Calu3 (cell line): Measurements from ENCODE around the gene NELL1. TPM values are rescaled to one million over a fixed set of nuclear protein-coding genes. Genes with fewer than 3 reads are reported as not detected.

Source experiments
- BruUV-seq: library from RNA; stranded (reverse); fragments of 400-500 nt; replicated peaks from 2 replicates; lab custom pipeline; 2021; lab: Mats Ljungman, UMichigan
- CTCF ChIA-PET: fragments of 300-600 bp; sonication (Branson Sonifier 250); formaldehyde crosslinking; loops from one replicate; lab custom pipeline; 2022; ENCODE audit warnings: antibody characterized with exemption; lab: Charles Lee
- DNase-seq: peaks from one replicate; pipeline ENCODE4 v3.0.0; 2022
- H3K27ac Mint-ChIP-seq: one replicate; pipeline ENCODE4 v1.8.0; 2022; ENCODE audit warnings: mixed read lengths; ENCODE audit not compliant: unreplicated experiment
- H3K27me3 Mint-ChIP-seq: one replicate; pipeline ENCODE4 v1.8.0; 2022; ENCODE audit warnings: mixed read lengths; ENCODE audit not compliant: unreplicated experiment
- H3K36me3 Mint-ChIP-seq: one replicate; pipeline ENCODE4 v1.8.0; 2022; ENCODE audit warnings: mild to moderate bottlenecking, moderate library complexity, mixed read lengths; ENCODE audit not compliant: insufficient read depth, unreplicated experiment
- H3K4me1 Mint-ChIP-seq: one replicate; pipeline ENCODE4 v1.8.0; 2022; ENCODE audit warnings: mild to moderate bottlenecking, low read depth, mixed read lengths; ENCODE audit not compliant: unreplicated experiment
- H3K4me3 Mint-ChIP-seq: one replicate; pipeline ENCODE4 v1.8.0; 2022; ENCODE audit warnings: mild to moderate bottlenecking, low read depth, moderate library complexity, mixed read lengths; ENCODE audit not compliant: unreplicated experiment
- H3K9me3 Mint-ChIP-seq: one replicate; pipeline ENCODE4 v1.8.0; 2022; ENCODE audit warnings: low read depth, mixed read lengths; ENCODE audit not compliant: unreplicated experiment
- CTCF ChIP-seq: fragments of 200-600 bp; IDR thresholded peaks from one replicate; pipeline ENCODE4 v1.8.0; 2022; ENCODE audit warnings: antibody characterized with exemption; ENCODE audit not compliant: unreplicated experiment
- intact Hi-C: fragments of 100-400 bp; cut with micrococcal nuclease; formaldehyde crosslinking; loops from one replicate; pipeline ENCODE4 v1.10.0; 2022; ENCODE audit not compliant: unreplicated experiment
- total RNA-seq: library from RNA; stranded (reverse); gene quantifications from 2 replicates; pipeline ENCODE4 v1.2.3, GENCODE V29; 2022

Gene NELL1
- total RNA-seq, 1 experiment from 2014 or later = not detected

GRCh38 chr11:20652150-20652806, 17.1 kb upstream of the NELL1 start:
- Mint-ChIP-seq H3K27ac (no peak overlapping the region), H3K36me3 (no peaks in the 10 kb centered on the region), H3K4me3 (no peak overlapping the region), H3K9me3 (no peaks in the 10 kb centered on the region), H3K27me3 (peaks cover 52% of the 10 kb centered on the region), H3K4me1 (no peaks in the 10 kb centered on the region)
- intact Hi-C loops = no loop called here
- no TSS peak for BruUV-seq
- CTCF ChIA-PET = no interaction called here
- TF ChIP-seq CTCF = no peak
- DNase-seq = no peak

DNA sequence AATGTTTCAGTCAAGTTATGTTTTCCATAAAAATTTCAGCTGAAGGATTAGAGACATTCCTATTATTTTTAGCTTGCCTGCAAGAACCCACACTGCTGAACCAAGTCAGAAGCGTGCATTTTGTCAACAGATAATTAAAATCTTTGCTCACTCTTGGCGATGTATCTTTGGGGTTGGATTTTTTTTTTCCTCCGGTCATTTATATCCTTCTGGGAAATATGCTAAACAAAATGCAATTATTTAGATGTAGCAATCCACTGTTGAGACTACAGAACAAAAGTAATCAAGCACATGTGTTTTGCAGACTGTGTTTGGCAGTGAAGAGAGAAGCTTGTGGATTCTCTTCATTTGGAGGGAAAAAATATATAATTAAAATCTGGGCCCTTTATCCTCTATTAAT, 15.3 kb upstream of the NELL1 start:
- peaks cover 52% of the 10 kb centered on the region for H3K27me3 Mint-ChIP-seq
- no peak overlapping the region for H3K27ac Mint-ChIP-seq
- H3K4me3 Mint-ChIP-seq = no peak overlapping the region
- no TSS peak for BruUV-seq
- no peaks in the 10 kb centered on the region for H3K4me1 Mint-ChIP-seq
- CTCF ChIA-PET = interaction anchor here (0.6 kb wide), 2 partner anchors 97 to 478 kb away, joined by 3 read pairs; no protein-coding TSS in a partner anchor
- H3K9me3 Mint-ChIP-seq = no peaks in the 10 kb centered on the region
- DNase-seq = no peak
- H3K36me3 Mint-ChIP-seq = no peaks in the 10 kb centered on the region
- intact Hi-C loops = no loop called here
- no peak for TF ChIP-seq CTCF

GRCh38 chr11:20656901-20657300, 12.5 kb upstream of the NELL1 start:
- Mint-ChIP-seq H3K27ac (no peak overlapping the region), H3K4me3 (no peak overlapping the region), H3K27me3 (peaks cover 49% of the 10 kb centered on the region), H3K4me1 (no peaks in the 10 kb centered on the region), H3K9me3 (no peaks in the 10 kb centered on the region), H3K36me3 (no peaks in the 10 kb centered on the region)
- BruUV-seq = no TSS peak
- intact Hi-C loops = no loop called here
- CTCF ChIA-PET = interaction anchor here (1.2 kb wide), 1 partner anchor 54 kb away, joined by 6 read pairs; no protein-coding TSS in a partner anchor
- TF ChIP-seq CTCF = no peak
- DNase-seq = no peak

GRCh38 chr11:20658135-20658534, 11.3 kb upstream of the NELL1 start:
- Mint-ChIP-seq H3K9me3 (no peaks in the 10 kb centered on the region), H3K27ac (no peak overlapping the region), H3K4me3 (no peak overlapping the region), H3K4me1 (no peaks in the 10 kb centered on the region), H3K27me3 (peaks cover 36% of the 10 kb centered on the region), H3K36me3 (no peaks in the 10 kb centered on the region)
- CTCF ChIA-PET = no interaction called here
- DNase-seq = no peak
- no TSS peak for BruUV-seq
- no peak for TF ChIP-seq CTCF
- intact Hi-C loops = no loop called here
